ENCODE measurements around the gene DOCK2. TPM values are rescaled to one million over a fixed set of nuclear protein-coding genes. Genes with fewer than 3 reads are reported as not detected.

The DOCK2 gene
- polyA plus RNA-seq, 2 of the 4 experiments (the other 2 are of a cell fraction), result 2.1 to 4.6 TPM

DNA sequence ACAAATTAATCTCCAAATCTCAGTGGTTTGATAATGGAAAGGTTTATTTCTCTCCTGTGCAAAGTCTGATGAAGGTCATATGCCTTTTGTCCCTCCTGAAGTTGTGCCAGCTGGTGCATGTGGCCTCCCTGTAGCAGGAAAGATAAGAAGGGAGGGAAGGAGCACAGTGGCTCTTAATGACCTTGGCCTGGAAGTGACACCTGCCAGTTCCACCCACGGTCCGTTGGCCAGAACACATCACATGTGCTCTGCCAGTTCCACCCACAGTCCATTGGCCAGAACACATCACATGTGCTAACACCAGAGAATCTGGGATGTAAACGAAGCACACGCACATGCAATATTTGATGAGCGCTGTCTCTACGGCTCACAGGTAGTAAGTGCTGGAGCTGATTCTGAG lies 130.9 kb downstream of the DOCK2 start:
- H3K4me2 ChIP-seq, result no peak overlapping the region
- DNase-seq (ENCODE audit: low read depth in 1 of 2, low spot score in 1 of 2), result no peak
- WGBS (ENCODE audit: missing lambda C conversion rate), result 66% methylated on average over 6 of the region's 6 CpGs
- H3K4me3 ChIP-seq, result no peak overlapping the region
- FAIRE-seq, result no peak
- no peaks in the 10 kb centered on the region for H3K9me3 ChIP-seq
- POLR2A ChIA-PET, result no interaction called here
- H3K27ac ChIP-seq, result no peak overlapping the region
- H3K4me1 ChIP-seq, result no peaks in the 10 kb centered on the region
- CTCF ChIA-PET, result interaction anchor here (1.5 kb wide), 1 partner anchor 213 kb away, joined by 4 read pairs; the partner anchor contains the start of gene INSYN2B
- no peak for TF ChIP-seq JUNB (IDR thresholded peaks at IDR 0.05)
- TF ChIP-seq MYC (IDR thresholded peaks at IDR 0.05; ENCODE audit: borderline replicate concordance, low read length), result no peak
- TF ChIP-seq, protein P1, sequence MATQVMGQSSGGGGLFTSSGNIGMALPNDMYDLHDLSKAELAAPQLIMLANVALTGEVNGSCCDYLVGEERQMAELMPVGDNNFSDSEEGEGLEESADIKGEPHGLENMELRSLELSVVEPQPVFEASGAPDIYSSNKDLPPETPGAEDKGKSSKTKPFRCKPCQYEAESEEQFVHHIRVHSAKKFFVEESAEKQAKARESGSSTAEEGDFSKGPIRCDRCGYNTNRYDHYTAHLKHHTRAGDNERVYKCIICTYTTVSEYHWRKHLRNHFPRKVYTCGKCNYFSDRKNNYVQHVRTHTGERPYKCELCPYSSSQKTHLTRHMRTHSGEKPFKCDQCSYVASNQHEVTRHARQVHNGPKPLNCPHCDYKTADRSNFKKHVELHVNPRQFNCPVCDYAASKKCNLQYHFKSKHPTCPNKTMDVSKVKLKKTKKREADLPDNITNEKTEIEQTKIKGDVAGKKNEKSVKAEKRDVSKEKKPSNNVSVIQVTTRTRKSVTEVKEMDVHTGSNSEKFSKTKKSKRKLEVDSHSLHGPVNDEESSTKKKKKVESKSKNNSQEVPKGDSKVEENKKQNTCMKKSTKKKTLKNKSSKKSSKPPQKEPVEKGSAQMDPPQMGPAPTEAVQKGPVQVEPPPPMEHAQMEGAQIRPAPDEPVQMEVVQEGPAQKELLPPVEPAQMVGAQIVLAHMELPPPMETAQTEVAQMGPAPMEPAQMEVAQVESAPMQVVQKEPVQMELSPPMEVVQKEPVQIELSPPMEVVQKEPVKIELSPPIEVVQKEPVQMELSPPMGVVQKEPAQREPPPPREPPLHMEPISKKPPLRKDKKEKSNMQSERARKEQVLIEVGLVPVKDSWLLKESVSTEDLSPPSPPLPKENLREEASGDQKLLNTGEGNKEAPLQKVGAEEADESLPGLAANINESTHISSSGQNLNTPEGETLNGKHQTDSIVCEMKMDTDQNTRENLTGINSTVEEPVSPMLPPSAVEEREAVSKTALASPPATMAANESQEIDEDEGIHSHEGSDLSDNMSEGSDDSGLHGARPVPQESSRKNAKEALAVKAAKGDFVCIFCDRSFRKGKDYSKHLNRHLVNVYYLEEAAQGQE (IDR thresholded peaks at IDR 0.05), result no peak
- no peak for TF ChIP-seq KDM1A (IDR thresholded peaks at IDR 0.05; ENCODE audit: low read depth)
- TF ChIP-seq POLR2AphosphoS2 (conservative IDR thresholded peaks at IDR 0.05; ENCODE audit: low read length), result no peak
- no peak for TF ChIP-seq HOXB5 (CRISPR knock-in tag; IDR thresholded peaks at IDR 0.05)
- no peak for TF ChIP-seq MAFK (IDR thresholded peaks at IDR 0.05; ENCODE audit: partially characterized antibody)
- no peak for ATAC-seq

DNA sequence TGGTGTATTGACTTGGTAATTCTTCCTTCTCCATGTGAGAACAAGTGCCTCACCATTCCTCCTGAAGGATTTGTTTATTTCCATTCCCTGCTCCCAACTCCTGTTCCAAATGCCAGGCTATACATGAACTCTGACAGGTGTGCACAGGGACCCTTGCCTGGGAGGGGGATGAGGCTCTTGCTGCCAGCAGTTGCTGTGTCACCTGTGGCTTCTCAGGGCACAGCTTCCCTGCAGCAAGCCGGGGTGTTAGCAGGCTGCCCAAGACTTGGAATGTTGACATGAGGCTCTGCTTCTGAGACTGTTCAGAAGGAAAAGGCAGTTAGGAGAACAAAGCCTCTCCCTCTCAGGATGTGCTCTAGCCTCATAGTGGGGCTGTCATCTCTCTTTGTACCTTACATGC lies 131.3 kb downstream of the DOCK2 start:
- Histone ChIP-seq H3K4me3 (no peak overlapping the region), H3K9me3 (no peaks in the 10 kb centered on the region), H3K4me1 (no peaks in the 10 kb centered on the region), H3K4me2 (no peak overlapping the region), H3K27ac (no peak overlapping the region)
- TF ChIP-seq TP53 (CRISPR knock-in tag; IDR thresholded peaks at IDR 0.05), result no peak
- TF ChIP-seq HOXB5 (CRISPR knock-in tag; IDR thresholded peaks at IDR 0.05), result no peak
- no peak for TF ChIP-seq SMC3 (IDR thresholded peaks at IDR 0.05)
- TF ChIP-seq GATA3 (IDR thresholded peaks at IDR 0.05; ENCODE audit: borderline replicate concordance), result no peak
- no peak for TF ChIP-seq RFX5 (IDR thresholded peaks at IDR 0.05)
- TF ChIP-seq BHLHE40 (IDR thresholded peaks at IDR 0.05; ENCODE audit: low read depth, low read length), result no peak
- TF ChIP-seq MAX (IDR thresholded peaks at IDR 0.05), result no peak
- TF ChIP-seq, protein P1 (IDR thresholded peaks at IDR 0.05), result no peak
- TF ChIP-seq TFCP2L1 (CRISPR knock-in tag; IDR thresholded peaks at IDR 0.05), result no peak
- TF ChIP-seq POLR2A (IDR thresholded peaks at IDR 0.05; ENCODE audit: low read length), result no peak
- no peak for TF ChIP-seq HEYL (CRISPR knock-in tag; IDR thresholded peaks at IDR 0.05)
- POLR2A ChIA-PET, result no interaction called here
- WGBS (ENCODE audit: missing lambda C conversion rate), result 31% methylated on average over 1 of the region's 1 CpG
- FAIRE-seq (no peak), DNase-seq (ENCODE audit: low read depth in 1 of 2, low spot score in 1 of 2) (no peak), ATAC-seq (no peak)
- CTCF ChIA-PET, result interaction anchor here (1.5 kb wide), 1 partner anchor 212 kb away, joined by 4 read pairs; the partner anchor contains the start of gene INSYN2B

GRCh38 chr5:169770109-169770508 lies 133.0 kb downstream of the DOCK2 start:
- no peak overlapping the region for H3K27ac ChIP-seq
- WGBS (ENCODE audit: missing lambda C conversion rate), result 89% methylated on average over 1 of the region's 1 CpG
- FAIRE-seq (no peak), ATAC-seq (no peak), DNase-seq (ENCODE audit: low read depth in 1 of 2, low spot score in 1 of 2) (no peak)
- no peaks in the 10 kb centered on the region for H3K9me3 ChIP-seq
- no peak overlapping the region for H3K4me2 ChIP-seq
- CTCF ChIA-PET, result interaction anchor here (1.5 to 1.6 kb wide), 2 partner anchors 9 to 210 kb away, joined by 4 to 5 read pairs; partner anchors contain the start of gene INSYN2B
- TF ChIP-seq, protein P2, sequence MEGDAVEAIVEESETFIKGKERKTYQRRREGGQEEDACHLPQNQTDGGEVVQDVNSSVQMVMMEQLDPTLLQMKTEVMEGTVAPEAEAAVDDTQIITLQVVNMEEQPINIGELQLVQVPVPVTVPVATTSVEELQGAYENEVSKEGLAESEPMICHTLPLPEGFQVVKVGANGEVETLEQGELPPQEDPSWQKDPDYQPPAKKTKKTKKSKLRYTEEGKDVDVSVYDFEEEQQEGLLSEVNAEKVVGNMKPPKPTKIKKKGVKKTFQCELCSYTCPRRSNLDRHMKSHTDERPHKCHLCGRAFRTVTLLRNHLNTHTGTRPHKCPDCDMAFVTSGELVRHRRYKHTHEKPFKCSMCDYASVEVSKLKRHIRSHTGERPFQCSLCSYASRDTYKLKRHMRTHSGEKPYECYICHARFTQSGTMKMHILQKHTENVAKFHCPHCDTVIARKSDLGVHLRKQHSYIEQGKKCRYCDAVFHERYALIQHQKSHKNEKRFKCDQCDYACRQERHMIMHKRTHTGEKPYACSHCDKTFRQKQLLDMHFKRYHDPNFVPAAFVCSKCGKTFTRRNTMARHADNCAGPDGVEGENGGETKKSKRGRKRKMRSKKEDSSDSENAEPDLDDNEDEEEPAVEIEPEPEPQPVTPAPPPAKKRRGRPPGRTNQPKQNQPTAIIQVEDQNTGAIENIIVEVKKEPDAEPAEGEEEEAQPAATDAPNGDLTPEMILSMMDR (IDR thresholded peaks at IDR 0.05), result no peak
- no peak for TF ChIP-seq NR3C1 (IDR thresholded peaks at IDR 0.05)
- TF ChIP-seq MAZ (IDR thresholded peaks at IDR 0.05; ENCODE audit: borderline replicate concordance, low read depth, low read length), result no peak
- TF ChIP-seq EHF (CRISPR knock-in tag; IDR thresholded peaks at IDR 0.05), result no peak
- TF ChIP-seq MAFK (IDR thresholded peaks at IDR 0.05; ENCODE audit: partially characterized antibody), result no peak
- TF ChIP-seq BHLHE40 (IDR thresholded peaks at IDR 0.05; ENCODE audit: low read depth, low read length), result no peak
- TF ChIP-seq NFE2L2 (conservative IDR thresholded peaks at IDR 0.05; ENCODE audit: low read length), result no peak
- no peak for TF ChIP-seq TP53 (CRISPR knock-in tag; IDR thresholded peaks at IDR 0.05)
- no peak for TF ChIP-seq ESRRA (IDR thresholded peaks at IDR 0.05; ENCODE audit: borderline replicate concordance, low read length)
- no peak for TF ChIP-seq JUNB (IDR thresholded peaks at IDR 0.05)
- no peak for TF ChIP-seq SREBF2 (IDR thresholded peaks at IDR 0.05)
- no peak for TF ChIP-seq FOSL2 (IDR thresholded peaks at IDR 0.05)
- TF ChIP-seq FOSL2 (CRISPR knock-in tag; IDR thresholded peaks at IDR 0.05), result no peak
- no peak for TF ChIP-seq TFCP2L1 (CRISPR knock-in tag; IDR thresholded peaks at IDR 0.05)
- no peak for TF ChIP-seq GATA3 (IDR thresholded peaks at IDR 0.05; ENCODE audit: borderline replicate concordance)
- no peaks in the 10 kb centered on the region for H3K4me1 ChIP-seq
- H3K4me3 ChIP-seq, result no peak overlapping the region
- POLR2A ChIA-PET, result no interaction called here

Data from A549 (cell line).